Neural cell (in vitro differentiated cells): ENCODE data around the gene GNL1. TPM values are rescaled to one million over a fixed set of nuclear protein-coding genes. Genes with fewer than 3 reads are reported as not detected.

ENCODE experiments used
- H2AFZ ChIP-seq: fragments of 200-600, 300-800 bp; sonication (generic), shearing (Covaris generic); 2 replicates; pipeline ENCODE4 v1.6.0; 2014; ENCODE audit warnings: low read depth, mild to moderate bottlenecking, antibody characterized with exemption, low read length, moderate library complexity
- H3F3A ChIP-seq: fragments of 200-600 bp; shearing (Covaris generic); 2 replicates; pipeline ENCODE4 v1.6.1; 2016; ENCODE audit warnings: mild to moderate bottlenecking, moderate library complexity, mixed read lengths, antibody characterized with exemption, low read length; ENCODE audit not compliant: insufficient read depth, poor library complexity, severe bottlenecking
- H3K27ac ChIP-seq: fragments of 200-600, 300-800 bp; sonication (generic), shearing (Covaris generic); 2 replicates; pipeline ENCODE4 v1.5.1; 2014; ENCODE audit warnings: mild to moderate bottlenecking, low read length, moderate library complexity
- H3K27me3 ChIP-seq: fragments of 300-800, 200-600 bp; sonication (generic), shearing (Covaris generic); 2 replicates; pipeline ENCODE4 v1.6.0; 2014; ENCODE audit warnings: mild to moderate bottlenecking, low read depth, low read length, moderate library complexity; ENCODE audit not compliant: insufficient read depth
- H3K36me3 ChIP-seq: fragments of 300-800, 200-600 bp; sonication (generic), shearing (Covaris generic); 2 replicates; pipeline ENCODE4 v1.5.1; 2014; ENCODE audit warnings: mild to moderate bottlenecking, antibody characterized with exemption, low read length, moderate library complexity; ENCODE audit not compliant: insufficient read depth
- H3K4me2 ChIP-seq: fragments of 300-800, 200-600 bp; sonication (generic), shearing (Covaris generic); 2 replicates; pipeline ENCODE4 v1.6.0; 2014; ENCODE audit warnings: mild to moderate bottlenecking, low read length
- H3K4me3 ChIP-seq: fragments of 300-800, 200-600 bp; sonication (generic), shearing (Covaris generic); 2 replicates; pipeline ENCODE4 v1.5.1; 2014; ENCODE audit warnings: mild to moderate bottlenecking, low read length, moderate library complexity
- H3K79me2 ChIP-seq: fragments of 200-600 bp; shearing (Covaris generic); replicated peaks from 2 replicates; pipeline ENCODE4 v1.6.0; 2014; ENCODE audit warnings: mild to moderate bottlenecking, low read length, moderate library complexity; ENCODE audit not compliant: insufficient read depth
- H3K9ac ChIP-seq: fragments of 300-800, 200-600 bp; sonication (generic), shearing (Covaris generic); 2 replicates; pipeline ENCODE4 v1.6.1; 2016; ENCODE audit warnings: mild to moderate bottlenecking, low read length, mixed read lengths
- H3K9me2 ChIP-seq: fragments of 200-600 bp; shearing (Covaris generic); 2 replicates; pipeline ENCODE4 v1.6.1; 2016; ENCODE audit warnings: mild to moderate bottlenecking, low read length, mixed read lengths; ENCODE audit not compliant: insufficient read depth
- H3K9me3 ChIP-seq: fragments of 200-600, 300-800 bp; sonication (generic), shearing (Covaris generic); 2 replicates; pipeline ENCODE4 v1.6.1; 2016; ENCODE audit warnings: mild to moderate bottlenecking, mixed run types, low read length, moderate library complexity, mixed read lengths
- H4K20me1 ChIP-seq: fragments of 200-600 bp; shearing (Covaris generic); 2 replicates; pipeline ENCODE4 v1.6.1; 2016; ENCODE audit warnings: mild to moderate bottlenecking, mixed run types; ENCODE audit not compliant: insufficient read depth
- CTCF ChIP-seq: fragments of 450-650 bp; IDR thresholded peaks from 2 replicates; pipeline ENCODE4 v1.5.1; 2014; ENCODE audit warnings: antibody characterized with exemption, mild to moderate bottlenecking, moderate library complexity; ENCODE audit not compliant: poor library complexity, severe bottlenecking
- EZH2 ChIP-seq: fragments of 200-600, 300-800 bp; shearing (Covaris generic), sonication (generic); IDR thresholded peaks from 2 replicates; pipeline ENCODE4 v1.6.1; 2014; ENCODE audit warnings: antibody characterized with exemption, low read length, borderline replicate concordance, mild to moderate bottlenecking; ENCODE audit not compliant: insufficient read depth, poor library complexity, severe bottlenecking
- MXI1 ChIP-seq: fragments of 450-650 bp; conservative IDR thresholded peaks from 2 replicates; pipeline ENCODE4 v1.6.1; 2014; ENCODE audit warnings: antibody characterized with exemption, mild to moderate bottlenecking; ENCODE audit not compliant: poor library complexity, severe bottlenecking
- POLR2AphosphoS5 ChIP-seq: IDR thresholded peaks from 2 replicates; pipeline ENCODE4 v1.6.1; 2012
- RAD21 ChIP-seq: fragments of 450-650 bp; conservative IDR thresholded peaks from 2 replicates; pipeline ENCODE4 v1.6.1; 2014; ENCODE audit warnings: antibody characterized with exemption, mild to moderate bottlenecking, moderate library complexity
- REST ChIP-seq: IDR thresholded peaks from 2 replicates; pipeline ENCODE4 v1.6.1; 2012; ENCODE audit warnings: borderline replicate concordance
- SMC3 ChIP-seq: fragments of 450-650 bp; conservative IDR thresholded peaks from 2 replicates; pipeline ENCODE4 v1.6.1; 2014; ENCODE audit warnings: antibody characterized with exemption, mild to moderate bottlenecking, moderate library complexity; ENCODE audit not compliant: poor library complexity
- TAF1 ChIP-seq: IDR thresholded peaks from 2 replicates; pipeline ENCODE4 v1.6.1; 2012; ENCODE audit warnings: low read depth
- polyA plus RNA-seq: library from polyadenylated mRNA; depleted of rRNA; stranded (reverse); fragments of >200 nt; gene quantifications from 2 replicates; pipeline ENCODE4 v1.2.3, GENCODE V29; 2014

Gene GNL1
- polyA plus RNA-seq, 1 donor from 2014 or later = 38.9 TPM

GRCh38 chr6:30565772-30566171 is 9.5 kb upstream of the GNL1 start:
- Histone ChIP-seq H3K9me2 (no peaks in the 10 kb centered on the region), H3K27me3 (peaks cover 7% of the 10 kb centered on the region), H3K79me2 (no peaks in the 10 kb centered on the region), H3K36me3 (peaks cover 12% of the 10 kb centered on the region), H3F3A (no peaks in the 10 kb centered on the region), H3K4me2 (no peak overlapping the region), H2AFZ (no peak overlapping the region), H3K27ac (no peak overlapping the region), H3K9me3 (no peaks in the 10 kb centered on the region), H3K9ac (no peak overlapping the region), H4K20me1 (no peaks in the 10 kb centered on the region), H3K4me3 (no peak overlapping the region)
- TF ChIP-seq MXI1 (no peak), REST (no peak), POLR2AphosphoS5 (no peak), RAD21 (no peak)

DNA sequence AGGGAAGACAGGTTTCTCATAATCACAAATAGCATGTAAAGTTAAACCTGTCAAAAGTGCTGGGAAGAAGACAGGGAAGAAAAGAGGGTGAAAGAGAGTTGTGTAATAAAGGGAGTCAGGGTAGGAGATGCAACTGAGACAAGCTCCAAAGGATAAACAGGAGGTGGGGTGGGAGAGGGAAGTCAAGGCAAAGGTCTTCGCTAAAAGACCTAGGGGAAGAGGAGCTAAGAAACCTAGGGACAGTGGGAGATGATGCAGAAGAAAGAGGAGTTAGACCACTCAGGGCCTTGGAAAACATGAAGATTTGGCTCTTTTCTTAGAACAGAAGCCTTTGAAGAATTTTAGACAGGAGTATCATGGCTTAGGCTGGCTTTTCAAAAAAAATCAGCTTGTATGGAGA is 7.8 kb upstream of the GNL1 start:
- no peak overlapping the region for H3K9ac ChIP-seq
- no peak overlapping the region for H3K4me3 ChIP-seq
- H3K9me2 ChIP-seq = no peaks in the 10 kb centered on the region
- no peak overlapping the region for H3K27ac ChIP-seq
- H3K9me3 ChIP-seq = no peaks in the 10 kb centered on the region
- TF ChIP-seq POLR2AphosphoS5 (no peak), CTCF (no peak), MXI1 (no peak), SMC3 (no peak), EZH2 (no peak), TAF1 (no peak)
- H3K36me3 ChIP-seq = peaks cover 12% of the 10 kb centered on the region
- H3K27me3 ChIP-seq = no peaks in the 10 kb centered on the region
- no peaks in the 10 kb centered on the region for H3F3A ChIP-seq
- no peak overlapping the region for H3K4me2 ChIP-seq
- peaks cover 3% of the 10 kb centered on the region for H3K79me2 ChIP-seq
- H2AFZ ChIP-seq = no peak overlapping the region
- no peaks in the 10 kb centered on the region for H4K20me1 ChIP-seq
